K562 (cell line): ENCODE data around the gene CCDC50. TPM values are rescaled to one million over a fixed set of nuclear protein-coding genes. Genes with fewer than 3 reads are reported as not detected.

Experiments
- DACH1 ChIP-seq: fragments of 450-650 bp; IDR thresholded peaks from 2 replicates; pipeline ENCODE4 v1.6.1; 2018; ENCODE audit not compliant: partially characterized antibody
- SIRT6 ChIP-seq: IDR thresholded peaks from one replicate; pipeline ENCODE4 v1.6.1; 2012; ENCODE audit warnings: low read depth, mild to moderate bottlenecking, control low read depth, inconsistent platforms, low read length, moderate library complexity
- SMAD3 ChIP-seq: fragments of 450-650 bp; formaldehyde crosslinking; conservative IDR thresholded peaks from 2 replicates; pipeline ENCODE4 v1.4.0; 2020; ENCODE audit warnings: mild to moderate bottlenecking
- ZNF695 ChIP-seq: fragments of 450-650 bp; formaldehyde crosslinking; IDR thresholded peaks from 2 replicates; pipeline ENCODE4 v1.4.0; 2020; ENCODE audit warnings: mild to moderate bottlenecking, moderate library complexity
- polyA plus RNA-seq, 8 experiments: library from polyadenylated mRNA; depleted of rRNA in 4 of 8; stranded (reverse) in 5 of 8; unstranded in 3 of 8; fragments of >200 nt; fragmentation: Nextera tagmentation in 2 of 8; fragmentation: Illumina TruSeq in 1 of 8; extraction: Ambion mirVana in 2 of 8; extraction: Trizol in 1 of 8; gene quantifications; 2 replicates each; pipeline versions ENCODE4 v1.2.1 to v1.2.3, GENCODE V29; 2011 to 2014; ENCODE audit warnings: inconsistent platforms in 1 of 8, missing spikeins in 1 of 8
- total RNA-seq, 7 experiments: library from RNA; depleted of rRNA in 6 of 7; stranded (reverse); fragments of >200 nt in 6 of 7; fragmentation: Illumina TruSeq in 2 of 7; extraction: Trizol in 2 of 7; gene quantifications; 2 replicates each; pipeline versions ENCODE4 v1.2.1 to v1.2.3, GENCODE V29; 2011 to 2021; ENCODE audit warnings: low replicate concordance in 1 of 7
- TF ChIP-seq, protein P1 (sequence below): sonication (generic); formaldehyde crosslinking; IDR thresholded peaks from 2 replicates; pipeline ENCODE4 v1.8.1; 2023; ENCODE audit warnings: mild to moderate bottlenecking, missing genetic modification reagents
- TF ChIP-seq, protein P2 (sequence below): fragments of 250-450 bp; sonication (Bioruptor Pico); IDR thresholded peaks from 2 replicates; pipeline ENCODE4 v1.4.0; 2020; ENCODE audit warnings: mild to moderate bottlenecking, moderate library complexity
- TF ChIP-seq, protein P3 (sequence below): fragments of 250-450 bp; sonication (Bioruptor Pico); IDR thresholded peaks from 2 replicates; pipeline ENCODE4 v1.4.0; 2020; ENCODE audit warnings: mild to moderate bottlenecking, moderate library complexity, borderline replicate concordance
- TF ChIP-seq, protein P4 (sequence below), 2 experiments: fragments of 450-650 bp in 1 of 2; IDR thresholded peaks; 2 replicates each; pipeline ENCODE4 v1.6.1; 2011 to 2017; ENCODE audit warnings: low read depth in 2 of 2, antibody characterized with exemption in 1 of 2, borderline replicate concordance in 1 of 2, low read length in 1 of 2, mild to moderate bottlenecking in 1 of 2, mixed read lengths in 1 of 2; ENCODE audit not compliant: control insufficient read depth in 1 of 2
- TF ChIP-seq, protein P5 (sequence below), 3 experiments: IDR thresholded peaks in 2 of 3; conservative IDR thresholded peaks in 1 of 3; 2 replicates each; pipeline ENCODE4 v1.5.1; 2011 to 2012; ENCODE audit warnings: low read length in 3 of 3, mild to moderate bottlenecking in 3 of 3, control low read depth in 2 of 3, improper control_type of control experiment in 1 of 3, inconsistent platforms in 1 of 3, low read depth in 1 of 3, mixed read lengths in 1 of 3, moderate library complexity in 1 of 3; ENCODE audit not compliant: insufficient read depth in 2 of 3

CCDC50 gene
- total and polyA plus RNA-seq, 9 of the 15 experiments (the other 6 are each of a cell fraction or from before 2014, with no cell fraction given), result 8.4 to 63.4 (median 40.4) TPM

DNA sequence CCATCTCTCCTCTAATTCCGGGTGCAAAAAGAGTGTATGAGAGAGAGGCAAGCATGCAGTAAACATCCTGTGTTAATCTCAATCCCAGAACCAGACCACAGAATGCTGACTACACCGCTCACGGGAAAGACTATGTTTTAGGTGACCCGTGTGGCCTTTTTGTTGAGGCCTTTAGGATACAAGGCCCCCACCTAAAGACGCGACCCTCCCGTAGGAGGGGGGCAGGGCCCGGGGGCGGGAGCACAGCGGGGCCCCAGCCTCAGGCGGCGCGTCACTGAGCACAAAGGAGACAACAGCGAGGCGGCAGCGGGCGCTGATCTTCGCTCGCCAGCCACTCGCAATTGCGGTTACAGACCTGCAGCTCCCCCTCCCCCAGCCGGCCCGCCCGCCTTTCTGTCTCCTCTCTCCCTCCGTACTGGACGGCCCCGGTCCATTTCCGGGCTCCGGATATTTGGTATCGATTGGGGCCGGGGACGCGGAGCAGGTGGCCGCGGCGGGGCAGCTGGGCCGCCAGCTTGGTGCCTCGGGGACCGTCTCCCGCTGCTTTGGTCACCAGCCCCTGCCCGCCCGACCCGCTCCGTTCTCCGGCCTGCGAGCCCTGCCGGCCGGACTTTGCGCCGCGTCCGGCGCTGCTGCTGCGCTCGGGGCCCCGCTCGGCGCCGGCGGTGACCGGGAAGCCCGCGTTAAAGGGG is at the start of gene CCDC50 (continued):
- TF ChIP-seq, protein P1, sequence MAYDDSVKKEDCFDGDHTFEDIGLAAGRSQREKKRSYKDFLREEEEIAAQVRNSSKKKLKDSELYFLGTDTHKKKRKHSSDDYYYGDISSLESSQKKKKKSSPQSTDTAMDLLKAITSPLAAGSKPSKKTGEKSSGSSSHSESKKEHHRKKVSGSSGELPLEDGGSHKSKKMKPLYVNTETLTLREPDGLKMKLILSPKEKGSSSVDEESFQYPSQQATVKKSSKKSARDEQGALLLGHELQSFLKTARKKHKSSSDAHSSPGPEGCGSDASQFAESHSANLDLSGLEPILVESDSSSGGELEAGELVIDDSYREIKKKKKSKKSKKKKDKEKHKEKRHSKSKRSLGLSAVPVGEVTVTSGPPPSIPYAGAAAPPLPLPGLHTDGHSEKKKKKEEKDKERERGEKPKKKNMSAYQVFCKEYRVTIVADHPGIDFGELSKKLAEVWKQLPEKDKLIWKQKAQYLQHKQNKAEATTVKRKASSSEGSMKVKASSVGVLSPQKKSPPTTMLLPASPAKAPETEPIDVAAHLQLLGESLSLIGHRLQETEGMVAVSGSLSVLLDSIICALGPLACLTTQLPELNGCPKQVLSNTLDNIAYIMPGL (CRISPR knock-in tag), result 0 out of 2 replicates have a peak, but pooled peaks have one; percentile 41
- TF ChIP-seq, protein P2, sequence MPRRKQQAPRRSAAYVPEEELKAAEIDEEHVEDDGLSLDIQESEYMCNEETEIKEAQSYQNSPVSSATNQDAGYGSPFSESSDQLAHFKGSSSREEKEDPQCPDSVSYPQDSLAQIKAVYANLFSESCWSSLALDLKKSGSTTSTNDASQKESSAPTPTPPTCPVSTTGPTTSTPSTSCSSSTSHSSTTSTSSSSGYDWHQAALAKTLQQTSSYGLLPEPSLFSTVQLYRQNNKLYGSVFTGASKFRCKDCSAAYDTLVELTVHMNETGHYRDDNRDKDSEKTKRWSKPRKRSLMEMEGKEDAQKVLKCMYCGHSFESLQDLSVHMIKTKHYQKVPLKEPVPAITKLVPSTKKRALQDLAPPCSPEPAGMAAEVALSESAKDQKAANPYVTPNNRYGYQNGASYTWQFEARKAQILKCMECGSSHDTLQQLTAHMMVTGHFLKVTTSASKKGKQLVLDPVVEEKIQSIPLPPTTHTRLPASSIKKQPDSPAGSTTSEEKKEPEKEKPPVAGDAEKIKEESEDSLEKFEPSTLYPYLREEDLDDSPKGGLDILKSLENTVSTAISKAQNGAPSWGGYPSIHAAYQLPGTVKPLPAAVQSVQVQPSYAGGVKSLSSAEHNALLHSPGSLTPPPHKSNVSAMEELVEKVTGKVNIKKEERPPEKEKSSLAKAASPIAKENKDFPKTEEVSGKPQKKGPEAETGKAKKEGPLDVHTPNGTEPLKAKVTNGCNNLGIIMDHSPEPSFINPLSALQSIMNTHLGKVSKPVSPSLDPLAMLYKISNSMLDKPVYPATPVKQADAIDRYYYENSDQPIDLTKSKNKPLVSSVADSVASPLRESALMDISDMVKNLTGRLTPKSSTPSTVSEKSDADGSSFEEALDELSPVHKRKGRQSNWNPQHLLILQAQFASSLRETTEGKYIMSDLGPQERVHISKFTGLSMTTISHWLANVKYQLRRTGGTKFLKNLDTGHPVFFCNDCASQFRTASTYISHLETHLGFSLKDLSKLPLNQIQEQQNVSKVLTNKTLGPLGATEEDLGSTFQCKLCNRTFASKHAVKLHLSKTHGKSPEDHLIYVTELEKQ (CRISPR knock-in tag), result no peak
- no peak for TF ChIP-seq SMAD3 (CRISPR knock-in tag)
- TF ChIP-seq, protein P3, sequence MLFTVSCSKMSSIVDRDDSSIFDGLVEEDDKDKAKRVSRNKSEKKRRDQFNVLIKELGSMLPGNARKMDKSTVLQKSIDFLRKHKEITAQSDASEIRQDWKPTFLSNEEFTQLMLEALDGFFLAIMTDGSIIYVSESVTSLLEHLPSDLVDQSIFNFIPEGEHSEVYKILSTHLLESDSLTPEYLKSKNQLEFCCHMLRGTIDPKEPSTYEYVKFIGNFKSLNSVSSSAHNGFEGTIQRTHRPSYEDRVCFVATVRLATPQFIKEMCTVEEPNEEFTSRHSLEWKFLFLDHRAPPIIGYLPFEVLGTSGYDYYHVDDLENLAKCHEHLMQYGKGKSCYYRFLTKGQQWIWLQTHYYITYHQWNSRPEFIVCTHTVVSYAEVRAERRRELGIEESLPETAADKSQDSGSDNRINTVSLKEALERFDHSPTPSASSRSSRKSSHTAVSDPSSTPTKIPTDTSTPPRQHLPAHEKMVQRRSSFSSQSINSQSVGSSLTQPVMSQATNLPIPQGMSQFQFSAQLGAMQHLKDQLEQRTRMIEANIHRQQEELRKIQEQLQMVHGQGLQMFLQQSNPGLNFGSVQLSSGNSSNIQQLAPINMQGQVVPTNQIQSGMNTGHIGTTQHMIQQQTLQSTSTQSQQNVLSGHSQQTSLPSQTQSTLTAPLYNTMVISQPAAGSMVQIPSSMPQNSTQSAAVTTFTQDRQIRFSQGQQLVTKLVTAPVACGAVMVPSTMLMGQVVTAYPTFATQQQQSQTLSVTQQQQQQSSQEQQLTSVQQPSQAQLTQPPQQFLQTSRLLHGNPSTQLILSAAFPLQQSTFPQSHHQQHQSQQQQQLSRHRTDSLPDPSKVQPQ, result no peak
- no peak for TF ChIP-seq SIRT6
- TF ChIP-seq, protein P4, sequence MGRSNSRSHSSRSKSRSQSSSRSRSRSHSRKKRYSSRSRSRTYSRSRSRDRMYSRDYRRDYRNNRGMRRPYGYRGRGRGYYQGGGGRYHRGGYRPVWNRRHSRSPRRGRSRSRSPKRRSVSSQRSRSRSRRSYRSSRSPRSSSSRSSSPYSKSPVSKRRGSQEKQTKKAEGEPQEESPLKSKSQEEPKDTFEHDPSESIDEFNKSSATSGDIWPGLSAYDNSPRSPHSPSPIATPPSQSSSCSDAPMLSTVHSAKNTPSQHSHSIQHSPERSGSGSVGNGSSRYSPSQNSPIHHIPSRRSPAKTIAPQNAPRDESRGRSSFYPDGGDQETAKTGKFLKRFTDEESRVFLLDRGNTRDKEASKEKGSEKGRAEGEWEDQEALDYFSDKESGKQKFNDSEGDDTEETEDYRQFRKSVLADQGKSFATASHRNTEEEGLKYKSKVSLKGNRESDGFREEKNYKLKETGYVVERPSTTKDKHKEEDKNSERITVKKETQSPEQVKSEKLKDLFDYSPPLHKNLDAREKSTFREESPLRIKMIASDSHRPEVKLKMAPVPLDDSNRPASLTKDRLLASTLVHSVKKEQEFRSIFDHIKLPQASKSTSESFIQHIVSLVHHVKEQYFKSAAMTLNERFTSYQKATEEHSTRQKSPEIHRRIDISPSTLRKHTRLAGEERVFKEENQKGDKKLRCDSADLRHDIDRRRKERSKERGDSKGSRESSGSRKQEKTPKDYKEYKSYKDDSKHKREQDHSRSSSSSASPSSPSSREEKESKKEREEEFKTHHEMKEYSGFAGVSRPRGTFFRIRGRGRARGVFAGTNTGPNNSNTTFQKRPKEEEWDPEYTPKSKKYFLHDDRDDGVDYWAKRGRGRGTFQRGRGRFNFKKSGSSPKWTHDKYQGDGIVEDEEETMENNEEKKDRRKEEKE (IDR thresholded peaks at IDR 0.05; ENCODE audit: borderline replicate concordance in 1 of 2, control insufficient read depth in 1 of 2, low read depth in 2 of 2, low read length in 1 of 2), result no peak
- no peak for TF ChIP-seq DACH1
- TF ChIP-seq ZNF695 (CRISPR knock-in tag), result no peak
- TF ChIP-seq, protein P5, sequence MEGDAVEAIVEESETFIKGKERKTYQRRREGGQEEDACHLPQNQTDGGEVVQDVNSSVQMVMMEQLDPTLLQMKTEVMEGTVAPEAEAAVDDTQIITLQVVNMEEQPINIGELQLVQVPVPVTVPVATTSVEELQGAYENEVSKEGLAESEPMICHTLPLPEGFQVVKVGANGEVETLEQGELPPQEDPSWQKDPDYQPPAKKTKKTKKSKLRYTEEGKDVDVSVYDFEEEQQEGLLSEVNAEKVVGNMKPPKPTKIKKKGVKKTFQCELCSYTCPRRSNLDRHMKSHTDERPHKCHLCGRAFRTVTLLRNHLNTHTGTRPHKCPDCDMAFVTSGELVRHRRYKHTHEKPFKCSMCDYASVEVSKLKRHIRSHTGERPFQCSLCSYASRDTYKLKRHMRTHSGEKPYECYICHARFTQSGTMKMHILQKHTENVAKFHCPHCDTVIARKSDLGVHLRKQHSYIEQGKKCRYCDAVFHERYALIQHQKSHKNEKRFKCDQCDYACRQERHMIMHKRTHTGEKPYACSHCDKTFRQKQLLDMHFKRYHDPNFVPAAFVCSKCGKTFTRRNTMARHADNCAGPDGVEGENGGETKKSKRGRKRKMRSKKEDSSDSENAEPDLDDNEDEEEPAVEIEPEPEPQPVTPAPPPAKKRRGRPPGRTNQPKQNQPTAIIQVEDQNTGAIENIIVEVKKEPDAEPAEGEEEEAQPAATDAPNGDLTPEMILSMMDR (IDR thresholded peaks at IDR 0.05 in 2 of 3, conservative IDR thresholded peaks at IDR 0.05 in 1 of 3; ENCODE audit: insufficient read depth in 2 of 3, low read depth in 1 of 3, low read length in 3 of 3), result no peak; a peak in 1 of 6 replicates
